Right forelimb (tissue), 1 donor: ENCODE measurements around the gene STAC3.

Experiments used
- DNase-seq: peaks from one replicate; pipeline ENCODE4 v3.0.0-alpha.2; 2018

STAC3 gene

GRCh38 chr12:57254506-57255280 is 3.7 kb upstream of the STAC3 start:
- DNase-seq, result no peak

GRCh38 chr12:57250541-57250940 is 446 bp downstream of the STAC3 start:
- DNase-seq, result no peak

- DNase-seq, result no peak
These were observed 1.8 kb downstream of the STAC3 start for GRCh38 chr12:57248934-57249742.

- no peak for DNase-seq
These were observed 3.9 kb downstream of the STAC3 start for GRCh38 chr12:57247041-57247440.

- peak; percentile 40 for DNase-seq
These were observed 6.7 kb downstream of the STAC3 start for GRCh38 chr12:57244312-57244696.

- peak; percentile 85 for DNase-seq
These were observed 7.3 kb downstream of the STAC3 start for GRCh38 chr12:57243521-57244311.

- peak; percentile 79 for DNase-seq
These were observed 8.1 kb downstream of the STAC3 start for GRCh38 chr12:57242691-57243454.

- peak; percentile 72 for DNase-seq
These were observed 8.7 kb downstream of the STAC3 start for GRCh38 chr12:57242329-57242690.

- DNase-seq, result peak; percentile 52
These were observed 9.3 kb downstream of the STAC3 start for GRCh38 chr12:57241402-57242310.

GRCh38 chr12:57240926-57241401 is 10.0 kb downstream of the STAC3 start:
- DNase-seq, result peak; percentile 57

GRCh38 chr12:57240066-57240921 is 10.7 kb downstream of the STAC3 start:
- DNase-seq, result peak; percentile 75

GRCh38 chr12:57239587-57240065 is 11.4 kb downstream of the STAC3 start:
- DNase-seq, result no peak

GRCh38 chr12:57238854-57239554 is 12.0 kb downstream of the STAC3 start:
- peak; percentile 95 for DNase-seq

GRCh38 chr12:57237932-57238853 is 12.8 kb downstream of the STAC3 start:
- peak; percentile 48 for DNase-seq

- DNase-seq, result no peak
These were observed 13.4 kb downstream of the STAC3 start for GRCh38 chr12:57237596-57237931.

- peak; percentile 74 for DNase-seq
These were observed 13.9 kb downstream of the STAC3 start for GRCh38 chr12:57236925-57237595.

- DNase-seq, result peak; percentile 61
These were observed 14.6 kb downstream of the STAC3 start for GRCh38 chr12:57236201-57236924.
